Naive thymus-derived CD4-positive, alpha-beta T cell (primary cell): ENCODE measurements around the gene FUT3. TPM values are rescaled to one million over a fixed set of nuclear protein-coding genes. Genes with fewer than 3 reads are reported as not detected.
"Not testable (repeated sequence)": the region's sequence is repeated elsewhere in the genome, so short reads cannot be mapped to it uniquely, and the experiment has no call there.

Source experiments
- ATAC-seq: fragments of 150-1000 bp; cut with Tn5 transposase; 2 replicates; pipeline ENCODE4 v1.10.0; 2021; ENCODE audit warnings: mild to moderate bottlenecking, moderate library complexity
- CTCF ChIA-PET: fragments of 350-600 bp; sonication (Branson Sonifier 250); formaldehyde crosslinking; loops from one replicate; lab custom pipeline; 2021; ENCODE audit warnings: antibody characterized with exemption; lab: Charles Lee
- POLR2A ChIA-PET: fragments of 350-600 bp; sonication (Branson Sonifier 250); formaldehyde crosslinking; loops from one replicate; lab custom pipeline; 2021; ENCODE audit warnings: antibody characterized with exemption, inconsistent platforms; lab: Charles Lee
- DNase-seq, 9 donors: peaks; one replicate each; pipeline versions ENCODE4 v3.0.0 to v3.0.0-alpha.2; 2020 to 2022; ENCODE audit warnings: mixed read lengths in 1 of 9
- H3K27ac ChIP-seq: one replicate; pipeline ENCODE4 v1.7.0; 2013; ENCODE audit warnings: mild to moderate bottlenecking, low read depth, low read length, moderate library complexity
- H3K27me3 ChIP-seq, 2 donors: one replicate each; pipeline ENCODE4 v1.7.0; 2013; ENCODE audit warnings: low read length in 2 of 2, mild to moderate bottlenecking in 2 of 2, moderate library complexity in 2 of 2; ENCODE audit not compliant: control insufficient read depth in 2 of 2, insufficient read depth in 2 of 2
- H3K36me3 ChIP-seq, 3 experiments: 1 replicate in 2 of 3; 2 replicates in 1 of 3; pipeline ENCODE4 v1.7.0; 2013; ENCODE audit warnings: low read length in 3 of 3, mild to moderate bottlenecking in 3 of 3, moderate library complexity in 1 of 3; ENCODE audit not compliant: insufficient read depth in 3 of 3, control insufficient read depth in 2 of 3
- H3K4me1 ChIP-seq, 2 donors: one replicate each; pipeline ENCODE4 v1.7.0; 2013; ENCODE audit warnings: low read length in 2 of 2, mild to moderate bottlenecking in 2 of 2, moderate library complexity in 1 of 2; ENCODE audit not compliant: control insufficient read depth in 2 of 2, insufficient read depth in 2 of 2
- H3K4me3 ChIP-seq: 2 replicates; pipeline ENCODE4 v1.7.0; 2013; ENCODE audit warnings: mild to moderate bottlenecking, low read length
- H3K9me3 ChIP-seq, 3 experiments: 1 replicate in 2 of 3; 2 replicates in 1 of 3; pipeline ENCODE4 v1.7.0; 2013; ENCODE audit warnings: low read length in 3 of 3; ENCODE audit not compliant: control insufficient read depth in 2 of 3
- H3K27ac Mint-ChIP-seq, 9 donors: one replicate each; pipeline ENCODE4 v1.8.0; 2020 to 2022; ENCODE audit warnings: mixed read lengths in 9 of 9, mild to moderate bottlenecking in 8 of 9, moderate library complexity in 5 of 9, inconsistent platforms in 2 of 9
- H3K27me3 Mint-ChIP-seq, 5 donors: one replicate each; pipeline ENCODE4 v1.8.0; 2021 to 2022; ENCODE audit warnings: mixed read lengths in 5 of 5, mild to moderate bottlenecking in 1 of 5
- H3K36me3 Mint-ChIP-seq, 5 donors: one replicate each; pipeline ENCODE4 v1.8.0; 2020 to 2022; ENCODE audit warnings: mixed read lengths in 5 of 5, mild to moderate bottlenecking in 3 of 5, inconsistent platforms in 1 of 5
- H3K4me1 Mint-ChIP-seq, 7 donors: one replicate each; pipeline ENCODE4 v1.8.0; 2020 to 2022; ENCODE audit warnings: mixed read lengths in 7 of 7, mild to moderate bottlenecking in 3 of 7, inconsistent platforms in 1 of 7
- H3K4me3 Mint-ChIP-seq, 10 donors: one replicate each; pipeline ENCODE4 v1.8.0; 2020 to 2022; ENCODE audit warnings: mild to moderate bottlenecking in 10 of 10, mixed read lengths in 10 of 10, moderate library complexity in 6 of 10, inconsistent platforms in 2 of 10
- H3K9me3 Mint-ChIP-seq, 11 donors: one replicate each; pipeline ENCODE4 v1.8.0; 2020 to 2022; ENCODE audit warnings: mixed read lengths in 11 of 11, mild to moderate bottlenecking in 4 of 11, inconsistent platforms in 1 of 11, moderate library complexity in 1 of 11
- intact Hi-C, 2 donors: fragments of 100-400 bp; cut with micrococcal nuclease; formaldehyde crosslinking; loops; one replicate each; pipeline ENCODE4 v1.15.1; 2023
- polyA plus RNA-seq, 2 donors: library from polyadenylated mRNA; unstranded; fragments of 300-500 nt; fragmentation: Illumina TruSeq; gene quantifications; one replicate each; pipeline ENCODE4 v1.2.3, GENCODE V29; 2021
- total RNA-seq, 6 experiments: library from RNA in 5 of 6; stranded (reverse) in 5 of 6; gene quantifications; 1 replicate in 5 of 6; 2 replicates in 1 of 6; pipeline ENCODE4 v1.2.3 and lab custom pipeline; 2021 to 2026

Gene FUT3
- total and polyA plus RNA-seq, 7 experiments from 2014 or later: 0.29 to 0.45 TPM; not detected in 5

DNA sequence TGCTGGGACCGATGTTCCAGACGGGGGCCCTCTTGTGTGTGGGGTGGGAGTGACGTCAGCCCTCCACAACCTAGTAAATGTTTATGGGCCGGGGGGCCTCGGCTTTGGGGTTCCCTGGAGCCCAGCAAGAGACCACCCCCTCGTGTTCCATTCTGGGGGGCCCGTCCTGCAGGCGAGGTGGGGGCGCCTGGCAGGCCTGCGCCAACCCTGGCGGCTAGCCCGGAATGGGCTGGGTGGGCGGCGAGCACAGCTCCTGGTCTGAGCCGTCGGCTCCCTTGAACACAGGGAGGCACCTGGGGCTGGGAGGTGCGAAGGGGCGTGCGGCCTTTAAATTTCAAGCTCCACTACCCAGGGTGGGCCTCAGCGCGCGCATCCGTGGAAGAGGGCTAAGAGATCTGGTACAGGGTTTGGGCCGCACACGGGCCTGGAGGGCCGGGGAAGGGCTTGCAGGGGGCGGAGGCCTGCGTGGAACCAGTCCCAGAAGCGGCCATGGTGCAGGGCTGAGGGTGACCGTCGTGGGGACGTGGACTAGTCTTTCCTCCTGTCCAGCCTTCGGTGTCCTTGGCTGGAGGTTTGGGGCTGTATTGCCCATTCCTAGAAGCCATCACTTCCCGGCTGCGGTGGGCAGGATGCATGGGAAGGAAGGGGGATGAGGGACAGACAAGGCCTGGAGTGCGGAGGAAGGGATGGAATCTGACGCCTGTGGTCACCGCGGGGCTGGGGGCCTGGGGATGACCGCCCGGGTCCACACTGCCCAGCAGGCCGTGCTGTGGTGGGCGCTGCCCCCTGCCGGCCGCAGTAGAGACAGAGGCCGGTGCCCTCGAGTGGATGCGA, 40.9 kb upstream of the FUT3 start:
- no peaks in the 10 kb centered on the region for H3K27me3 ChIP-seq
- H3K36me3 ChIP-seq: peaks cover 0 to 27% (median 0%) of the 10 kb centered on the region in 3 experiments
- Mint-ChIP-seq H3K4me1 (peaks cover 0 to 4% (median 0%) of the 10 kb centered on the region in 7 donors), H3K4me3 (no peak overlapping the region), H3K27me3 (peaks cover 0 to 12% (median 5%) of the 10 kb centered on the region in 5 donors), H3K36me3 (no peaks in the 10 kb centered on the region), H3K9me3 (no peaks in the 10 kb centered on the region), H3K27ac (peak overlapping the region in 3 of 9 donors; percentile 20 to 43 (median 28))
- peak in 1 of 9 donors; percentile 38 for DNase-seq
- H3K27ac ChIP-seq: no peak overlapping the region
- POLR2A ChIA-PET: interaction anchor here (1.5 kb wide), 1 partner anchor 11 kb away, joined by 4 read pairs; no protein-coding TSS in a partner anchor
- intact Hi-C loops: loop anchor here in 1 of 2 donors (1.0 kb wide), 1 partner anchor 88 kb away; no protein-coding TSS in a partner anchor
- H3K9me3 ChIP-seq: no peaks in the 10 kb centered on the region
- H3K4me3 ChIP-seq: no peak overlapping the region
- H3K4me1 ChIP-seq: no peaks in the 10 kb centered on the region
- ATAC-seq: peak; percentile 57
- CTCF ChIA-PET: no interaction called here

DNA sequence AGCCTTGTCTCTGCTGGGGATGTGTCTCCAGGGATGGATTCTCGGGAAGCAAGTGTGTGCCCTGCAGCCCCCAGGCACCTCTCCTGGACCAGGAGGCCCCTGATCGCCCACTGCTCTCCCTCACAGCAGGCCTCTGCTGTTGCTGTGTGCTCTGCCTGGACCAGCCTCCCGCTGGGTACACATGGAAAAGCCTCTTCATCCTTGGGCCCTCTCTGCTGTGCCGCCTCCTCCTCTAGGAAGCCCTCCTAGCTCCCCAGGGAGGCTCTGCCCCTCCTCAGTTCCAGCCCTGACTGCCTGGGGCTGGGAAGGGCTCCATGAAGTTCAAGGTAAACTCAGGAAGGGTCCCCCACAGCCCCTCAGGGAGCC, 40.3 kb upstream of the FUT3 start:
- Mint-ChIP-seq H3K4me3 (no peak overlapping the region), H3K4me1 (peaks cover 0 to 4% (median 0%) of the 10 kb centered on the region in 7 donors), H3K27ac (peak overlapping the region in 2 of 9 donors; percentile 20 to 28), H3K36me3 (no peaks in the 10 kb centered on the region), H3K9me3 (no peaks in the 10 kb centered on the region), H3K27me3 (peaks cover 0 to 12% (median 5%) of the 10 kb centered on the region in 5 donors)
- CTCF ChIA-PET: no interaction called here
- H3K36me3 ChIP-seq: peaks cover 0 to 21% (median 0%) of the 10 kb centered on the region in 3 experiments
- no peaks in the 10 kb centered on the region for H3K9me3 ChIP-seq
- intact Hi-C loops: no loop called here
- no peak overlapping the region for H3K27ac ChIP-seq
- no peaks in the 10 kb centered on the region for H3K4me1 ChIP-seq
- ATAC-seq (no peak), DNase-seq (no peak)
- H3K4me3 ChIP-seq: no peak overlapping the region
- POLR2A ChIA-PET: interaction anchor here (0.7 to 1.5 kb wide), 2 partner anchors 9 to 11 kb away, joined by 3 to 4 read pairs; no protein-coding TSS in a partner anchor
- no peaks in the 10 kb centered on the region for H3K27me3 ChIP-seq

DNA sequence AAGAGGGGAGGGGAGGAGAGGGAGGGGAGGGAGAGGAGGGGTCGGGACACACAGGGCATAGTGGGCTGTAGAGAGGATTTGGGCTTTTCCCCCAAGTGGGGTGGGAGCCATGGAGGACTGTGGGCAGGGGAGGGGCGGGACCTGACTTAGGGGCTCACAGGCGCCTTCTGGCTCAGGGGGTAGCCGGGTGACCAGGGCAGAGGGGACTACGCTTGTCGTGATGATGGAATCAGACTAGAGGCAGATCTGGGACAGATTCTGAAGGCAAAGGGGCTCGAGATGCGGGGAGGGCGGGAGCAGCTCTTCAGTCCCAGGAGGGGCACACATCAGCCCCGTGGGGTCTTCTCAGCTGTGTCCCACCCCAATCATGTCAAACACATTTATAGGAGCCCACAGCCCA, 38.9 kb upstream of the FUT3 start:
- H3K4me1 ChIP-seq: no peaks in the 10 kb centered on the region
- no peaks in the 10 kb centered on the region for H3K27me3 ChIP-seq
- H3K27ac Mint-ChIP-seq: no peak overlapping the region
- intact Hi-C loops: no loop called here
- H3K27ac ChIP-seq: no peak overlapping the region
- H3K4me3 ChIP-seq: no peak overlapping the region
- no peak overlapping the region for H3K4me3 Mint-ChIP-seq
- no peaks in the 10 kb centered on the region for H3K9me3 ChIP-seq
- ATAC-seq: no peak
- no peaks in the 10 kb centered on the region for H3K9me3 Mint-ChIP-seq
- H3K36me3 ChIP-seq: peaks cover 0 to 6% (median 0%) of the 10 kb centered on the region in 3 experiments
- peaks cover 4 to 17% (median 5%) of the 10 kb centered on the region in 5 donors for H3K27me3 Mint-ChIP-seq
- H3K4me1 Mint-ChIP-seq: peaks cover 0 to 4% (median 0%) of the 10 kb centered on the region in 7 donors
- H3K36me3 Mint-ChIP-seq: no peaks in the 10 kb centered on the region
- POLR2A ChIA-PET: no interaction called here
- DNase-seq: no peak
- CTCF ChIA-PET: no interaction called here

DNA sequence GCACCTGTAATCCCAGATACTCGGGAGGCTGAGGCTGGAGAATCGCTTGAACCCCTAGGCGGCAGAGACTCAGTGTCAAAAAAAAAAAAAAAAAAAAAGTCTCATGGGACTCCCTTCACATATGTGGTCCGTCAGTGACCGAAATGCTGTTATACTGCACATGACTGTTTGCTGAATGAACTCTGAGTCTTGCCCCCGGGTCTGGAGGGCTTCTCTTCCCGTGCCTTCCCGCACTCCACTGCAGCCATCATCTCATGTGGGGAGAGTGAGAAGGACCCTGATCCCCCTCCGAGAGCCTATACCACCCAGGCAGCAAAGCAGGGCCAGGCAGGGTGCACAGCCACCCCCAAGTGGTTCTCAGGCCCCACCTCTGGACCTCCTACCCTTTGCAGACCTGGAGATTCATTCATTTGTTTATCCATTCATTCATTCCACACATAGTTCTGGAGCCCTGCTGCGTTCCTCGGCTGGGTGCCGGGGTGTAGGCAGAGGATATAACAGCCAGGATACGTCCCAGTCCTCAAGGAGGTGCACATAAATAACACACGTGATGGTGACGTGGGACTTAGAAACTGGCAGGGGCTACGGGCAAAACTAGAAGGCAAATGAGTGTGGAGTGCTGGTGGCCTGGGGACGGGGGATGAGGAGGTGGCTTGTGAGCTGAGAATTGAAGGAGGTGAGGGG, 38.2 kb upstream of the FUT3 start:
- H3K4me1 ChIP-seq: no peaks in the 10 kb centered on the region
- no peak overlapping the region for H3K4me3 Mint-ChIP-seq
- H3K27me3 Mint-ChIP-seq: peaks cover 4 to 17% (median 6%) of the 10 kb centered on the region in 5 donors
- H3K27ac ChIP-seq: no peak overlapping the region
- ATAC-seq (no peak), DNase-seq (no peak)
- no peaks in the 10 kb centered on the region for H3K36me3 ChIP-seq
- POLR2A ChIA-PET: no interaction called here
- CTCF ChIA-PET: no interaction called here
- no peaks in the 10 kb centered on the region for H3K9me3 ChIP-seq
- H3K9me3 Mint-ChIP-seq: no peaks in the 10 kb centered on the region
- peaks cover 0 to 4% (median 0%) of the 10 kb centered on the region in 7 donors for H3K4me1 Mint-ChIP-seq
- peak overlapping the region in 2 of 9 donors; percentile 6 to 51 for H3K27ac Mint-ChIP-seq
- no peaks in the 10 kb centered on the region for H3K27me3 ChIP-seq
- H3K4me3 ChIP-seq: no peak overlapping the region
- no peaks in the 10 kb centered on the region for H3K36me3 Mint-ChIP-seq
- intact Hi-C loops: no loop called here

DNA sequence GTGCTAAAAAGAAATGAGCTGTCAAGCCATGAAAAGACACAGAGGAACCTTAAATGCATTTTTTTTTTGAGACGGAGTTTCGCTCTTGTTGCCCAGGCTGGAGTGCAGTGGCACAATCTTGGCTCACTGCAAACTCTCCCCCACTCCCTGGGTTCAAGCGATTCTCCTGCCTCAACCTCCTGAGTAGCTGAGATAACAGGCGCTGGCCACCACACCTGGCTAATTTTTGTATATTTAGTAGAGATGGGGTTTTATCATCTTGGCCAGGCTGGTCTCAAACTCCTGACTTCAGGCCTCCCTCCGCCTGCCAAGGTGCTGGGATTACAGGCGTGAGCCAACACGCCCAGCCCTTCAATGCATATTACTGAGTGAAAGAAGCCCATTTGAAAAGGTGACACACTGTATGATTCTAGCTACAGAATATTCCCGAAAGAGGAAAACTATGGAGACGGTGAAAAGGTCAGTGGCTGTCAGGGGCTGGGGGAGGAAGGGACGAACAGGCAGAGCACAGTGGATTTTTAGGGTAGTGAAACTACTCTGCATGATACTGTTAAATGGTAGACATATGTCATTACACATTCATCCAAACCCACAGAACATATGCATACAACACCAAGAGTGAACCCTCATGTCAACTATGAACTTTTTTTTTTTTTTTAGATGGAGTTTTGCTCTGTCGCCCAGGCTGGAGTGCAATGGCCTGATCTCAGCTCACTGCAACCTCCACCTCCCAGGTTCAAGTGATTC, 33.0 kb upstream of the FUT3 start:
- H3K4me3 Mint-ChIP-seq, H3K36me3 Mint-ChIP-seq, H3K27me3 ChIP-seq, intact Hi-C loops, H3K9me3 ChIP-seq, H3K27ac ChIP-seq, H3K4me3 ChIP-seq, H3K9me3 Mint-ChIP-seq, H3K36me3 ChIP-seq, ATAC-seq, H3K4me1 ChIP-seq, POLR2A ChIA-PET, H3K4me1 Mint-ChIP-seq, H3K27ac Mint-ChIP-seq, DNase-seq: not testable (repeated sequence)
- H3K27me3 Mint-ChIP-seq: peaks cover 8 to 20% (median 11%) of the 10 kb centered on the region in 5 donors
- CTCF ChIA-PET: interaction anchor here (0.7 kb wide), 1 partner anchor 67 kb away, joined by 3 read pairs; no protein-coding TSS in a partner anchor

DNA sequence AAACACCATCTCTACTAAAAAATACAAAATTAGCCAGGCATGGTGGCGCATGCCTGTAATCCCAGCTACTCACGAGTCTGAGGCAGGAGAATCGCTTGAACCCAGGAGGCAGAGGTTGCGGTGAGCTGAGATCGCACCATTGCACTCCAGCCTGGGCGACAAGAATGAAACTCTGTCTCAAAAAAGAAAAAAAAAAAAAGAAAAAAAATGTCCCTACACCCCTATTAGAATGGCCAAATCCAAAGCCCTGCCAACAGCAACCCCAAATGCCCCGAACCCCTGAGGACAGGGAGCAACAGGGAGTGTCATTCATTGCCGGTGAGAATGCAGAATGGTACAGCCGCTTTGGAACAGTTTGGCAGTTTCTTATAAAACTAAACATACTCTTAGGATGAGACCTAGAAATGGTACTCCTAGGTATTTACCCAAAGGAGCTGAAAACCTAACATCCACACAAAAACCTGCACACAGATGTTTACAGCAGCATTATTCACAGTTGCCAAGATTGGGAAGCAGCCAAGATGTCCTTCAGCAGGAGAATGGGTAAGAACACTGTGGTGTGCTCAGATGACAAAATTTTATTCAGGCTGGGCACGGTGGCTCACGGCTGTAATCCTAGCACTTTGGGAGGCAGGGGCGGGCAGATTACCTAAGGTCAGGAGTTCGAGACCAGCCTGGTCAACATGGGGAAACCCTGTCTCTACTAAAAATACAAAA, 32.1 kb upstream of the FUT3 start:
- H3K4me1 ChIP-seq, H3K4me3 Mint-ChIP-seq, H3K9me3 Mint-ChIP-seq, DNase-seq, H3K27ac ChIP-seq, H3K27ac Mint-ChIP-seq, H3K9me3 ChIP-seq, POLR2A ChIA-PET, CTCF ChIA-PET, intact Hi-C loops, H3K36me3 Mint-ChIP-seq, H3K36me3 ChIP-seq, H3K4me3 ChIP-seq, H3K4me1 Mint-ChIP-seq, H3K27me3 ChIP-seq, ATAC-seq: not testable (repeated sequence)
- peaks cover 8 to 22% (median 10%) of the 10 kb centered on the region in 5 donors for H3K27me3 Mint-ChIP-seq
